LNCaP clone FGC (cell line): ENCODE results near the gene CELF5.
A peak's percentile ranks its signal among the peaks of the same experiment; 100 is the strongest.

ENCODE experiments used
- DNase-seq: peaks from one replicate; pipeline ENCODE4 v3.0.0-alpha.2; 2011; ENCODE audit warnings: low read depth
- H3K4me3 ChIP-seq: 2 replicates; pipeline ENCODE4 v1.5.1; 2011; ENCODE audit warnings: mild to moderate bottlenecking, low read depth, low read length, control low read depth
- TF ChIP-seq, protein P1 (sequence below): IDR thresholded peaks from 2 replicates; pipeline ENCODE4 v1.5.1; 2012; ENCODE audit warnings: mild to moderate bottlenecking; ENCODE audit not compliant: control insufficient read depth, insufficient read depth; ENCODE audit errors: extremely low read depth

The CELF5 gene

GRCh38 chr19:3224346-3225168 lies at the start of gene CELF5:
CELF5 (plus strand) TSS chr19:3224661; CDS start chr19:3224740, 79 bp downstream.
- DNase-seq: no peak

DNA sequence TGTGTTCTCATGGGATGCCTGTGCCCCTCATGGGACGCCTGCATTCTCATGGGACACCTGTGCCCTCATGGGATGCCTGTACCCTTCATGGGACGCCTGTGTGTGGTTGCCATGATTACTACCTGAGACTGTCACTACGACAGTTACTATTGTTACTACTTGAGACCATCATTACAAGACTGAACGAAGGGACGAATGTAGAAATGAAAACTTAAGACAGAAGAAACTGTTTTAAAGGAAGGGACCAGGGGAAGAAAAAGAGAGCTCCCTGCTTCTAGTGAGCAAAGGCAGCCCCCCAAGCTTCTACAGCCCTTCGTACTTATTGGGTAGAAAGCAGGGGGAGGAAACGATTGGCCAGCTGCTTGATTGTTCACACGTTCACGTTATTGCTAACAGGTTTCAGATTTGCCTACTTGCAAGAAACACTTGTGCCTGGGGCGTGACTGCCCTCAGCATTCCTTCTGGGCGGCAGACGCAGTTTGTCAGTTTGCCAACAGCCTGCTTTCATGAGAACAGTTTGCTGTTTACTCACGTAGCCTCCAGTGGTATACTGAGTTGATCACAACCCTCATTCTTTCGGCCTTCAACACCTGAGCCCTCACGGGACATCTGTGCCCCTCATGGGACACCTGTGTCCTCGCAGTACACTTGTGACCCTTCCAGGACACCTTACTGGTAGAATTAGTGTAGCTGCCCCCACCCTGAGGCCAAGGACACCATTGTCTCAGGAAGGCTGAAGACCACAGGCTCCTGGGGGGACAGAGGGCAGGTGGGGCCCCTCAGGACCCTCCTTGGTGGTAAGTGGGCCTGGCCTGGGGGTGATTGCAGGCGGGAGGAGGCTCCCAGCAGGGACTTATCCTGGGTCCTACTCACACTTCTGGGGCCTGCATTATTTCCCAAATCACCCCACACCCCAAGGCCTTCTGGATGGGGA lies 48.4 kb upstream of the CELF5 start:
- peak; percentile 77 for DNase-seq
- TF ChIP-seq, protein P1, sequence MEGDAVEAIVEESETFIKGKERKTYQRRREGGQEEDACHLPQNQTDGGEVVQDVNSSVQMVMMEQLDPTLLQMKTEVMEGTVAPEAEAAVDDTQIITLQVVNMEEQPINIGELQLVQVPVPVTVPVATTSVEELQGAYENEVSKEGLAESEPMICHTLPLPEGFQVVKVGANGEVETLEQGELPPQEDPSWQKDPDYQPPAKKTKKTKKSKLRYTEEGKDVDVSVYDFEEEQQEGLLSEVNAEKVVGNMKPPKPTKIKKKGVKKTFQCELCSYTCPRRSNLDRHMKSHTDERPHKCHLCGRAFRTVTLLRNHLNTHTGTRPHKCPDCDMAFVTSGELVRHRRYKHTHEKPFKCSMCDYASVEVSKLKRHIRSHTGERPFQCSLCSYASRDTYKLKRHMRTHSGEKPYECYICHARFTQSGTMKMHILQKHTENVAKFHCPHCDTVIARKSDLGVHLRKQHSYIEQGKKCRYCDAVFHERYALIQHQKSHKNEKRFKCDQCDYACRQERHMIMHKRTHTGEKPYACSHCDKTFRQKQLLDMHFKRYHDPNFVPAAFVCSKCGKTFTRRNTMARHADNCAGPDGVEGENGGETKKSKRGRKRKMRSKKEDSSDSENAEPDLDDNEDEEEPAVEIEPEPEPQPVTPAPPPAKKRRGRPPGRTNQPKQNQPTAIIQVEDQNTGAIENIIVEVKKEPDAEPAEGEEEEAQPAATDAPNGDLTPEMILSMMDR: no peak
- peak overlapping the region; percentile 19; the same call in 1 of the 2 replicates for H3K4me3 ChIP-seq

More at GRCh38 chr19:3224346-3225168, at the start of gene CELF5:
- no peak within 1 kb of the TSS for H3K4me3 ChIP-seq
- TF ChIP-seq, protein P1: peak; percentile 67

DNA sequence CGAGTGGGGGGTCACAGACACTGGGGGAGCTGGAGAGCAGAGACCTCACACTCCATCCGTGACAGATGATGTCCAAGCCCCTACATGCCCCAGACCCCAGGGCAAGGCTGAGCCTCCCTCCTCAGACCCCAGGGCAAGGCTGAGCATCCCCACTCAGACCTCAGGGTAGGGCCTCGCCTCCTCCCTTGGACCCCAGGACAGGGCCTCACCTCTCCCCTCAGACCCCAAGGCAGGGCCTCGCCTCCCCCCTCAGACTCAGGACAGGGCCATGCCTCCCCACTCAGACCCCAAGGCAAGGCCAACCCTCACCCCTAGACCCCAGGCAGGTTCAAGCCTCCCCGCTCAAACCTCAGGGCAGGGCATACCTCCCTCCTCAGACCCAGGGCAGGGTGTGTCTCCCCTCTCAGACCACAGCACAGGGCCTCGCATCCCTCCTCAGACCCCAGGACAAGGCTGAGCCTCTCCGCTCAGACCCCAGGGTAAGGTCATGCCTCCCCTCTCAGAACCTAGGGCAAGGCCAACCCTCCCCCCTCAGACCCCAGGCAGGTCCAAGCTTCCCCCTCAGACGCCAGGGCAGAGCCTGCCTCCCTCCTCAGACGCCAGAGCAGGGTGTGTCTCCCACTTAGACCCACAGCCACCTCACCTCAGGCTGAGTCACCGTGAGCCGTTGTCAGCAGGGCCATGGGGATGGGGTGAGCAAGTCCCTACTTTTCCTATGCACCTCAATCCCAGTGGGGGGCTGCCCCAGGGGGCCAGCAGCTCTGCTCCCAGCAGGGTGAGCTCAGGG lies 47.6 kb upstream of the CELF5 start:
- H3K4me3 ChIP-seq: 0 out of 2 replicates have a peak overlapping the region, but pooled peaks have one; percentile 19
- no peak for DNase-seq
- TF ChIP-seq, protein P1: no peak

- H3K4me3 ChIP-seq: no peak within 1 kb of the TSS
- DNase-seq: no peak
- TF ChIP-seq, protein P1: no peak
These were observed 46.0 kb upstream of the CELF5 start, which contains the start of gene S1PR4 for GRCh38 chr19:3178377-3178972. S1PR4 (plus strand) TSS chr19:3178769; CDS start chr19:3178793, 24 bp downstream.

DNA sequence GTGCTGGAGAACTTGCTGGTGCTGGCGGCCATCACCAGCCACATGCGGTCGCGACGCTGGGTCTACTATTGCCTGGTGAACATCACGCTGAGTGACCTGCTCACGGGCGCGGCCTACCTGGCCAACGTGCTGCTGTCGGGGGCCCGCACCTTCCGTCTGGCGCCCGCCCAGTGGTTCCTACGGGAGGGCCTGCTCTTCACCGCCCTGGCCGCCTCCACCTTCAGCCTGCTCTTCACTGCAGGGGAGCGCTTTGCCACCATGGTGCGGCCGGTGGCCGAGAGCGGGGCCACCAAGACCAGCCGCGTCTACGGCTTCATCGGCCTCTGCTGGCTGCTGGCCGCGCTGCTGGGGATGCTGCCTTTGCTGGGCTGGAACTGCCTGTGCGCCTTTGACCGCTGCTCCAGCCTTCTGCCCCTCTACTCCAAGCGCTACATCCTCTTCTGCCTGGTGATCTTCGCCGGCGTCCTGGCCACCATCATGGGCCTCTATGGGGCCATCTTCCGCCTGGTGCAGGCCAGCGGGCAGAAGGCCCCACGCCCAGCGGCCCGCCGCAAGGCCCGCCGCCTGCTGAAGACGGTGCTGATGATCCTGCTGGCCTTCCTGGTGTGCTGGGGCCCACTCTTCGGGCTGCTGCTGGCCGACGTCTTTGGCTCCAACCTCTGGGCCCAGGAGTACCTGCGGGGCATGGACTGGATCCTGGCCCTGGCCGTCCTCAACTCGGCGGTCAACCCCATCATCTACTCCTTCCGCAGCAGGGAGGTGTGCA lies 45.3 kb upstream of the CELF5 start:
- no peak overlapping the region for H3K4me3 ChIP-seq
- DNase-seq: no peak
- TF ChIP-seq, protein P1: no peak
